Raji (cell line): ENCODE results near the gene ASB2.

ENCODE experiments used
- POLR2A ChIP-seq: IDR thresholded peaks from 2 replicates; pipeline ENCODE4 v1.6.1; 2011; ENCODE audit warnings: low read depth, low read length, control low read depth; ENCODE audit not compliant: insufficient read depth

ASB2 gene

DNA sequence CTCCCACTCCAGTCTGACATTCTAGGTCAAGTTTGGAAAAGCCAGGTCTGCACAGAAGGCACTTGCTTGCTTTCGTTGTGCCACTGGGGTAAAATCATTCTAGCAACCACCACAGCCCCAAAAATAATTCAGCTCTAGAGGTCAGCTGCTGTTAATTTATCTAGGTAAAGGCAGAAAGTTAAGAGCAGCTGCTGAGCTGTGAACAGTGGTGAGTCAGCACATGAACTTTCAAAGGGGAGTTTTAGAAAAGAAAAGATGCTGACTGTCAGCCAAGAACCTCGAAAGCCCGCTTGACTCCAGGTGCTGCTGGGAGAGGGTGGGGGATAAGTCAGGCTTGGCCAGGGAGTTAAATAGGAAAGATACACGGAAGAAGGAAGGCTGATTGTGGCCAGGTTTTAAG lies 33.4 kb upstream of the ASB2 start:
- no peak for TF ChIP-seq POLR2A

- no peak for TF ChIP-seq POLR2A
Measured at GRCh38 chr14:94008234-94008633, 31.9 kb upstream of the ASB2 start.

DNA sequence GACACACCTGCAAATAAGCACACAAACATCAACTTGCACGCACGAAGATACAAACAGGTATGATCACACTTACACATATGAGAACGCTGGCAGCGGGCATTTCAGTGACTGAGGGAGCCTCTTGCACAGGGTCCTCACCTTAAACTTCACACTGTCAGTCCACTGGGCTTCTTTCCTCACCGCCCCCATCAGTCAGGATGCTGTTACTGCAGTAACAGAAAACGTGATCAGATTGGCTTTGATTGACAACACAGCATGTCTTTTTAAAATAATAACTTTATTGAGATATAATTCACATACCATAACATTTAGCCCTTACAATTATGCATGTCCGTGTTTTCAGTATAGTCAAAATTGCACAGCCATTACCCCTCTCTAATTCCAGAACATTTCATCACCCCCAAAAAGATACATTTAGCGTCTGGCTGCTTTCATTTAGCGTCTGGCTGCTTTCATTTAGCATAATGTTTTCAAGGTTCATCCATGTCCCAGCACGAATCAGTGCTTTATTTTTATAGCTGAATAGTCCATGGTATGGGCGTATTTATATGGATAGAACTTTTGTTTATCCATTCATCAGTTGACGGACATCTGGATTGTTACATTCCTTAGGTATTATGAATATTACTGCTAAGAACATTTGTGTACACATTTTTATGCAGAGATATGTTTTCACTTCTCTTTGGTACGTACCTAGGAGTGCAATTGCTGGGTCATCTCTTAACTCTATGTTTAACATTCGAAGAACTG lies 29.1 kb upstream of the ASB2 start:
- TF ChIP-seq POLR2A = no peak

- TF ChIP-seq POLR2A = no peak
Measured at GRCh38 chr14:94004015-94004414, 27.6 kb upstream of the ASB2 start.

- no peak for TF ChIP-seq POLR2A
Measured at GRCh38 chr14:94003397-94003796, 27.0 kb upstream of the ASB2 start.

GRCh38 chr14:94001501-94002396 lies 25.4 kb upstream of the ASB2 start:
- TF ChIP-seq POLR2A = no peak

- no peak for TF ChIP-seq POLR2A
Measured at GRCh38 chr14:94001016-94001415, 24.6 kb upstream of the ASB2 start.

DNA sequence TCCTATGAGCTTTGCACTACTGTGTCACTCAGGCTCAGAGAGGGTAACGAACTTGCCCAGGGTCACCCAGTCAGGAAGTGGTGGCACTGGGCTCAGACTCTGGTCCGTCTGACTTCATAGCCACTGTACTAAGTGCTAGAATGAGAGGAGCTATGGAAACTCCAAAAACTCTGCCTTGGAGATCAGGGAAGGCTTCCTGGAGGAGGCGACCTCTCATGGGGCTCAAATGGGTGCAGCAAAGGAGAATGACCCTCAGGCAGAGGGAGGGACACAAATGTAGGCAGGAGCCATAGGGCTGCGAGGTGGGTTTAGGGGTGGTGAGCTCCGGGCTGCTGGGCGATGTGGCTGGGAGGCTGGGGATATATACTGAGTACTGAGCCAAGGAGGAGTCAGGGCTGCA lies 23.9 kb upstream of the ASB2 start:
- no peak for TF ChIP-seq POLR2A

- no peak for TF ChIP-seq POLR2A
Measured at GRCh38 chr14:93999573-93999972, 23.2 kb upstream of the ASB2 start.

- no peak for TF ChIP-seq POLR2A
Measured at GRCh38 chr14:93998871-93999403, 22.6 kb upstream of the ASB2 start.

DNA sequence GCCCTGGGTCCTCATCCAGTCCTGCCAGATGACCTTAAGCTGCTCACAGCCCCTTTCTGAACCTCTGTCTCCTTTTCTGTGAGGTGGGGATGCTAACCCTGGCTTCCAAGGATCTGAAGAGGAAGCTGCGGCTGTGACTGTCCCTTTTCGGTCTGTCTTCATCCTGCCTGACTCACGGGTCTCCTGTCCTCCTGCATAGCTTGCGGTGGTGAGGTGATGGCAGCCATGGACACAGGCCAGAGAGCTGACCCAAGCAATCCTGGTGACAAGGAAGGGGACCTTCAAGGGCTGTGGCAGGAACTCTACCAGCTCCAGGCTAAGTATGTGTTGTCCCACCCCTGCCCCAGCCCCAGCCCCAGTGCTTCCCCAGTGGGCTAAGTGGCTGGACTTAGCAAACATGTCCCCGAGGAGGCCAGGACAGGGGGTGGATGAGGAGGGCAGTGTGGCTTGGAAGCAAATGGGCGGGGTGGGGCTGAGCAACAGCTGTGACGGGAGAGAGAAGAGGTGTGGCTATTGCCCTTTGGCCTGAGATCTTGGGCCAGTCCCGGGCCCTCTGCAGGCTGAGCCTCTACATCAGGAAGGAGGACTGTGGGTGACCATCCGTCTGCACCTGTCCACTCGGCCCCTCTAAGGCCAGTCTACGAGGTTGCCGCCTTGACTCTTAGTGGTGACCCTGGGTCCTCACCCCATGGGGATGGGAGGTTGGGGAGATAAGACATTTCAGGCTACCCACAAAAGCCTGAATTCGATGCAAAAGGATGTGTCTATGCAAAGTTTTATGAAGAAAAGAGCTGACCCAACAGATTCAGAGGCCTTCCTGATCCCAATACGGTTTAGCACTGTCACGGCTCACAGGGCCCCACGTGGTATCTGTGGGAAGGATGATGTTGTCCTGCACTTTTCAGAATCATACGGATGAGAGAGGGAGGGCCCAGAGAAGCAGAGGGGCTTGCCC lies 21.8 kb upstream of the ASB2 start:
- no peak for TF ChIP-seq POLR2A

DNA sequence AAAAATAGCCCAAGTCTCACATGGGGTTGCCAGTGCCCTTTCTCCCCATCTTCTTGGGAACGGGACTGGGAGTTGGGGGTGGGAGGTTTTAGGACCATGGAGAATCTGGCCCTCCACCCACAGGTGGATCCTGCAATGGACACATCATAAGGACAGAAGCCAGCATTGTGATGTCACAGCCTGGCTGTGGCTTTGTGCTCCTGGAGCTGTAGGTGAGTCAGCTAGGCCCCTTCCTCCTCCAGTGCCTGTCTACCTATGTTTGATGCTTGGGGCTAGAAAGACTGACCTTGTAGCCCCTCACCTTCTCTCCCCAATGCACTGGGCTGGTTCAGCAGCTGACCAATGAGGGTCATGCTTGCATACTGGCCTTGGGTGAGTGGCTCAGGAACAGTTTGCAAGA lies 20.7 kb upstream of the ASB2 start, which contains the start of gene CCDC197:
Gene CCDC197, plus strand, starts transcription at position 220 of the 400 bp plus-strand sequence. CDS start 831 bp downstream, outside the sequence.
- no peak for TF ChIP-seq POLR2A

DNA sequence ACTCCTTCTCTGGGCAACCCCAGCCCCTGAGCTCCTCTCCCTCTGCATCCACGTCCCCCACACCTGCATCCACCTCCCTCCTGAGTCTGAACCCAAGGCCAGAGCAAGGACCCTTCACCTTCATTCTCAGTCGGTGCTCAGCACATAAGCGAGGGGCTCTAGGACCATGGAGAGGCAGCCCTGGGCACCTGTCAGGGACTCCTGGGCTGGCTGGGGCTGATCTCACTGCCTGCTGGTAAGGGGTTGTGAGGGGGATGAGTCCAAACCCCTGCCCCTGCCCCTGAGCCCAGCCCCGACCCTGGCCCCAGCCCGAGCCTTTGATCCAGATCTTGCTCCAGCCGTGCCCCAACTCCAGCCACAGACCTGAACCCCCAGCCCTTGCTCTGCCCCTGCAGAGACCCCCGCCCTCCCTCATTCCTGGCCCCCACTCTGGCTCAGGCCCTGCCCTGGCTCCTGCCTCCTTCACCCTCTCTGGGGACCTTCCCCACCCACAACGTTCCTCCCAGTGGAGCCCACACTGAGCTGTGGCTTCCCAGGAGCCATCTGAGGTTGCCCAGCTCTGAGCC lies 19.8 kb upstream of the ASB2 start:
- no peak for TF ChIP-seq POLR2A

- TF ChIP-seq POLR2A = no peak
Measured at GRCh38 chr14:93994919-93995682, 18.7 kb upstream of the ASB2 start.
